GM12872 (cell line): Measurements from ENCODE around the gene CEP170.

Experiments
- TF ChIP-seq, protein P1 (sequence below): IDR thresholded peaks from 3 replicates; pipeline ENCODE4 v1.5.1; 2011; ENCODE audit warnings: low read depth, mild to moderate bottlenecking, low read length, moderate library complexity; ENCODE audit not compliant: insufficient read depth

The CEP170 gene

DNA sequence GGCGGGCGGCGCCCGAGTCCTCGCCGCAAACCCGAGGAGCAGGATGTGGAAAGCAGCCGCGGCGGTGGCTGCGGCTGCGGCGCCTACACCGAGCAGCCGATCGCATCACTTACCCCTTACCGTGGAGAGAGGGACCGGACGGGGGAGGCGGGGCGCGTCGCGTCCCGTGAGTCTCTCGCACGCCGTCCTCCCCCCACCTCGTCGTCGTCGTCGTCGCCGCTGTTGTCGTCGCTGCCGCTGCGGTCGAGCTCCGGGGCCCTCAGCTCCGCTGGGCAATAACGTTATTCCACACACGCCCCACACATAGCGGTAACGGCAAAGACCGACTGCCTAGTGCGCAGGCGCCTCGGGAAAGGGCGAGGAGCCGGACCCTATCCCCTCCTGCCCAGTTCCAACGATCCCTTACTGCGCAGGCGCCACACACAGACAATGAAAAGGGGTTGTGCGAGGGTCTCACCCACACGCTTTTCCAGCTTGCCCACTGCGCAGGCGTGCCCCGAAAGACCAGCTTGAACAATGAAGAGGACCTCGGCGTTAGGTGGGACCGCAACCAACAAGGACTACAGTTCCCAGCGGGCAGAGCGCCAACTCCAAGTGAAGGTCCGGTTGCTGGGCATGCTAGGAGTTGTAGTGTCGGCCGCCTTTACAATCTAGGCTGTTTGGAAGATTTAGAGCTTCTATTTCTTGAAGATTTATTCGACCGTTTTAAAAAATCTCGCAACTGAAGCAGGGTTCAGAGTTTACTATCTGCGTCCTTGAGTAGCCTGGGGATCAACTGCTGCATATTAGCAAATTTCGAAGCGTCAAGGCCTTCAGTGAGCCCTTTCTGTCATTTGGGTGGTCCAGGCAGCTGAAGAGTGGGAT, at the start of gene CEP170:
Gene CEP170, minus strand, starts transcription at position 355 of the 864 bp plus-strand sequence. CDS start 30,001 bp downstream, outside the sequence.
- TF ChIP-seq, protein P1, sequence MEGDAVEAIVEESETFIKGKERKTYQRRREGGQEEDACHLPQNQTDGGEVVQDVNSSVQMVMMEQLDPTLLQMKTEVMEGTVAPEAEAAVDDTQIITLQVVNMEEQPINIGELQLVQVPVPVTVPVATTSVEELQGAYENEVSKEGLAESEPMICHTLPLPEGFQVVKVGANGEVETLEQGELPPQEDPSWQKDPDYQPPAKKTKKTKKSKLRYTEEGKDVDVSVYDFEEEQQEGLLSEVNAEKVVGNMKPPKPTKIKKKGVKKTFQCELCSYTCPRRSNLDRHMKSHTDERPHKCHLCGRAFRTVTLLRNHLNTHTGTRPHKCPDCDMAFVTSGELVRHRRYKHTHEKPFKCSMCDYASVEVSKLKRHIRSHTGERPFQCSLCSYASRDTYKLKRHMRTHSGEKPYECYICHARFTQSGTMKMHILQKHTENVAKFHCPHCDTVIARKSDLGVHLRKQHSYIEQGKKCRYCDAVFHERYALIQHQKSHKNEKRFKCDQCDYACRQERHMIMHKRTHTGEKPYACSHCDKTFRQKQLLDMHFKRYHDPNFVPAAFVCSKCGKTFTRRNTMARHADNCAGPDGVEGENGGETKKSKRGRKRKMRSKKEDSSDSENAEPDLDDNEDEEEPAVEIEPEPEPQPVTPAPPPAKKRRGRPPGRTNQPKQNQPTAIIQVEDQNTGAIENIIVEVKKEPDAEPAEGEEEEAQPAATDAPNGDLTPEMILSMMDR: no peak

DNA sequence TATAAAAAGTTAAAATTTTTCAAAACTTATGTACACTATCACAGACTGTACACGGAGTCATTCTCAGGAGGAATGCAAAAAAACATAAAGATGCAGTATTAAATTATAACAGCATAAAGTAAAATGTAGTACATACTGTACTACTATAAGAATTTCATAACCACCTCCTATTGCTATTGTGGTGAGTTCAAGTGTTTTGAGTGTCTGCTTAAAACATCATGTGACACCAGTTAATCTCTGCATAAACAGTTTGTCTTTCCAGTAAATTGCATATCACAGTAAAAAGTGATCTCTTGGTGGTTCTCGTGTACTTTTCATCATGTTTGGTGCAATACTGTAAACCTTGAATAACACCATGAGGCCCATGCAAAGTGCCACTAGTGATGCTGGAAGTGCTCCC, 46.0 kb upstream of the CEP170 start:
- TF ChIP-seq, protein P1: no peak

DNA sequence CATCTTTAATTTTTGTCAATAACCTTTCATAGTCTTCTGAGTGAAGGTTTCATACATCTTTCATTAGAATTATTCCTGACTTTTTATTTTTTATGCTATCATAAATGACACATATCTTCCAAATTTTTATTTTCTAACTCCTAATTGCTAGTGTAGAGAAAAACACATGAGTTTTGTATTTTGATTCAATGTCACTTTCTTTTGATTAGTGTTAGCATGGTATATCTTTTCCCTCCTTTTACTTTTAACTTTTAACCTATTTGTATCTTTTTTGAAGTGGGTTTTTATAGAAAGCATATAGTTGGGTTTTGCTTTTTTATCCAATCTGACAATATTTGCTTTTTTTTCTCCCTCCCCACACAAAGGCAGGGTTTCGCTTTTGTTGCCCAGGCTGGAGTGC, 44.0 kb upstream of the CEP170 start:
- TF ChIP-seq, protein P1: no peak

DNA sequence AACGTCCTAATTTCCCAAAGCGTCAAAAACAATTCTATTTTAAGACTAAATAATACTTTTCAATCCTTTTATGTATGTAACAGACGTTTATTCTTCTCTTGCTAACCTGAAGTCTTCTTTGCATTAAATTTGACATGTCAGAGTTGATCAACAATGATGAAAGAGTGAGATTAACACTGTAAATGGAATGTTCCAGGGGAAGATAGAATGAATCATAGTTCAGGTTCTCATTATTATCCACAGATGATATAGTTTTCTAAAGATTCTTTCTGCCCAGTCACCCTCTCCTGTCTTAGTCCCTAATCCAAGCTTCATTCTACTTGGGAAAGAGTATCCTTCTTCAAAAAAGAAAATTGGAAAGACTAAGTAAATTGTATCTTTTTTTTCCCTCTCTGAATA, 39.6 kb upstream of the CEP170 start:
- TF ChIP-seq, protein P1: no peak

DNA sequence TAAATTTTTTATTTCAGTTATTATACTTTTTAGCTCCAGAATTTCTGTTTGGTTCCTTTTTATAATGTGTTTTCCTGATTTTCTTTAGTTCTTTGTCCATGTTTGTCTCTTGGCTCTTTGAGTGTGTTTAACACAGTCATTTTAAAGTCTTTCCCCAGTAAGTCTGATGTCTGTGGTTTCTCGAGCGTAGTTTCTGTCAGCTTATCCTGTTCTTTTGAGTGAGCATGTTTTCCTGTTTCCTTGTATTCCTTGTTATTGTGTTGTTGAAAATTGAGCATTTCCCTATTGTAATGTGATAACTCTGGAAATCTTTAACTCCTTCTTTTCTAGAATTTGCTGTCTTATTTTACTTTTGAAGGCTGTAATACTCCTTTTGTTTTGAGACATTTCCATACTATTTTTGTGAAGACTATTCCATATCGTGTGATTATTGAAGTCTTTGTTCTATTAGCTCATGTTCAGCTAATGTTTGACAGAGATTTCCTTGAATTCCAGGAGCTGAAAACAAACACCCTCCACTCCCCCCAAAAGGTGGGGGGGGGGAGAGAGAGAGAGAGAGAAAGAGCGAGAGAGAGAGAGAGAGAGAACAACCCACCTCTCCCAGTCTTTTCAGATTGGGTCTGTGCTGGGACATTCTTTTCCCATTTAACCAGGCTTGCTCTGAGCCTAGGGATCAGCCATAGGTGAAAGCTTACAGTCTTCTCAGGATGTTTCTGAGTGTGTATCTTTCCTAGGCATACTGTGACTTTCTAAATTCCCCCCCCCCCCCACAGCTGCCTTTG, 39.1 kb upstream of the CEP170 start:
- TF ChIP-seq, protein P1: no peak

DNA sequence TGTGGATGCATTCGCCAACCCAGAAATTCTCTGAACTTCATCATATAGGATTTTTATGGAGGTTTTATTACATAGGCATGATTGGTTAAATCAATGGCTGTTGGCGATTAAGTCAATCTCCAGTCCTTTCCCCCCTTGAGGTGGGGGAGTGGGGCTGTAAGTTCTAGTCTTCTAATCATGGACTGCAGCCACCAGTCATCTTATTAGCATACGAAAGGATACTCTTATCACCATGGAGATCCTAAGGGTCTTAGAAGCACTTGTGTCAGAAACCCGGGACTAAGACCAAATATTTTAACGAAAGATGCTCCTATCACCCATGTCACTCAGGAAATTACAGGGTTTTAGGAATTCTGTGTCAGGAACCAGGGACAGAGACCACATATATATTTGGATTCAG, 37.0 kb upstream of the CEP170 start:
- TF ChIP-seq, protein P1: no peak

DNA sequence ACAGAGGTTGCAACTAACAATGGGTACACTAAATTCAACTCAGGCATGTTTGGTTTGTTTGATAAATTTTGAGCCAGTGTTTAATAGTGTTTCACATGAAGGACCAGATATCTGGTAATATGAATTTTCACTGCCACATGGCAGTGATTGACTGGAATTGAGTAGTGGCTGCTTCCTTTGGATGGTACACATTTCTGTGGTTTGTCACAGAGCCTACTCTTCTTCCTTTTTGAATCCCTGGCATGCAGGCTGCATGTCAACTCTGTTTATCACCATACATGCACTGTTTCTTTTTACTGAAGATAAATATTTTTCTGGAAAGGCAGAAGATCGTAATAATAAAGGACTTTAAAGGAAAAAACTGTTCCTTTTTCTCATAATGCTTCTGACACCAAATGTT, 36.2 kb upstream of the CEP170 start:
- TF ChIP-seq, protein P1: no peak
